Stomach (tissue), 4 donors: Measurements from ENCODE around the gene TSHZ2.

Experiments
- EP300 ChIP-seq: sonication (generic); formaldehyde crosslinking; IDR thresholded peaks from one replicate; pipeline ENCODE4 v1.6.1; 2017; ENCODE audit warnings: antibody characterized with exemption
- POLR2A ChIP-seq, 4 donors: fragments of 450-650 bp; IDR thresholded peaks; one replicate each; pipeline ENCODE4 v1.6.1; 2016; ENCODE audit warnings: antibody characterized with exemption in 4 of 4, control low read depth in 2 of 4, mild to moderate bottlenecking in 1 of 4, moderate library complexity in 1 of 4
- POLR2AphosphoS5 ChIP-seq, 3 donors: sonication (generic); formaldehyde crosslinking; IDR thresholded peaks; one replicate each; pipeline ENCODE4 v1.6.1; 2016; ENCODE audit warnings: antibody characterized with exemption in 3 of 3
- TF ChIP-seq, protein P1 (sequence below), 7 experiments: fragments of 450-650 bp in 4 of 7; fragments of 200-600 bp in 3 of 7; sonication (generic) in 3 of 7; IDR thresholded peaks; one replicate each; pipeline ENCODE4 v1.5.1; 2016 to 2019; ENCODE audit warnings: antibody characterized with exemption in 7 of 7, control low read depth in 2 of 7, mild to moderate bottlenecking in 1 of 7

DNA sequence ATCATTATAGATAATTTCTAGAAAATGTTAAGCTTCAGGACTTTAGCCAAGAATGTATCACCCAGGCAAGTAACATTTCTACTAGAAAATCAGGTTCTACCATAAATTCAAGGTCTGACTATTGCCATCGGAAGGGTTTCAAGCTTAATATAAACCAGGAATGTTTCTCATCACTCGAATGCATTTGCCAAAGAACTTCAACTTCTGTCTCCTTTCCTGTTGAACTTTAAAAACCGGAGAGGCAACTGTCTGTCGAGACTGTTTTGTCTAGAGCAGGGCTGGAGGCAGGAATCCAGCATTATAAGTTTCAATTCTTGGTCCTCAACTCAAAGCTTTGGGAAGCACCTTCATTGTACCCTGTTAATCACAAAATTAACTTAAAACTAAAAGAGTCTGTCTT lies 356.8 kb downstream of the TSHZ2 start:
- TF ChIP-seq, protein P1, sequence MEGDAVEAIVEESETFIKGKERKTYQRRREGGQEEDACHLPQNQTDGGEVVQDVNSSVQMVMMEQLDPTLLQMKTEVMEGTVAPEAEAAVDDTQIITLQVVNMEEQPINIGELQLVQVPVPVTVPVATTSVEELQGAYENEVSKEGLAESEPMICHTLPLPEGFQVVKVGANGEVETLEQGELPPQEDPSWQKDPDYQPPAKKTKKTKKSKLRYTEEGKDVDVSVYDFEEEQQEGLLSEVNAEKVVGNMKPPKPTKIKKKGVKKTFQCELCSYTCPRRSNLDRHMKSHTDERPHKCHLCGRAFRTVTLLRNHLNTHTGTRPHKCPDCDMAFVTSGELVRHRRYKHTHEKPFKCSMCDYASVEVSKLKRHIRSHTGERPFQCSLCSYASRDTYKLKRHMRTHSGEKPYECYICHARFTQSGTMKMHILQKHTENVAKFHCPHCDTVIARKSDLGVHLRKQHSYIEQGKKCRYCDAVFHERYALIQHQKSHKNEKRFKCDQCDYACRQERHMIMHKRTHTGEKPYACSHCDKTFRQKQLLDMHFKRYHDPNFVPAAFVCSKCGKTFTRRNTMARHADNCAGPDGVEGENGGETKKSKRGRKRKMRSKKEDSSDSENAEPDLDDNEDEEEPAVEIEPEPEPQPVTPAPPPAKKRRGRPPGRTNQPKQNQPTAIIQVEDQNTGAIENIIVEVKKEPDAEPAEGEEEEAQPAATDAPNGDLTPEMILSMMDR (IDR thresholded peaks at IDR 0.05): no peak
- no peak for TF ChIP-seq POLR2AphosphoS5 (IDR thresholded peaks at IDR 0.05)
- TF ChIP-seq POLR2A (IDR thresholded peaks at IDR 0.05): no peak
- TF ChIP-seq EP300: no peak
